Right lobe of liver (tissue), 6 donors: ENCODE measurements around the gene OSBPL5. TPM values are rescaled to one million over a fixed set of nuclear protein-coding genes. Genes with fewer than 3 reads are reported as not detected.

Source experiments
- ATAC-seq, 4 donors: fragments of 200-7000 bp; cut with Tn5 transposase; one replicate each; pipeline ENCODE4 v1.9.1; 2020; ENCODE audit warnings: mild to moderate bottlenecking in 4 of 4, moderate library complexity in 4 of 4
- DNase-seq, 3 donors: peaks; one replicate each; pipeline ENCODE4 v3.0.0-alpha.2; 2020
- H3K27ac ChIP-seq, 3 donors: fragments of 200-600 bp; one replicate each; pipeline ENCODE4 v1.8.0; 2022
- H3K27me3 ChIP-seq, 2 donors: fragments of 200-600 bp; one replicate each; pipeline ENCODE4 v1.8.0; 2022
- H3K36me3 ChIP-seq, 4 donors: fragments of 200-600 bp; sonication (generic) in 1 of 4; one replicate each; pipeline versions ENCODE4 v1.5.1 to v1.8.0; 2017 to 2022; ENCODE audit warnings: control low read depth in 1 of 4
- H3K4me1 ChIP-seq, 4 donors: fragments of 200-600 bp; sonication (generic) in 1 of 4; one replicate each; pipeline versions ENCODE4 v1.5.1 to v1.8.0; 2017 to 2022; ENCODE audit warnings: control low read depth in 1 of 4
- H3K4me3 ChIP-seq, 3 donors: fragments of 200-600 bp; one replicate each; pipeline ENCODE4 v1.8.0; 2022
- H3K9me3 ChIP-seq, 4 donors: fragments of 200-600 bp; sonication (generic) in 1 of 4; one replicate each; pipeline versions ENCODE4 v1.5.1 to v1.8.0; 2017 to 2022; ENCODE audit warnings: control low read depth in 1 of 4
- CTCF ChIP-seq, 4 donors: fragments of 200-600 bp in 3 of 4; fragments of 450-650 bp in 1 of 4; IDR thresholded peaks; one replicate each; pipeline versions ENCODE4 v1.5.1 to v1.8.0; 2016 to 2022; ENCODE audit warnings: antibody characterized with exemption in 4 of 4, mild to moderate bottlenecking in 2 of 4
- POLR2A ChIP-seq: fragments of 450-650 bp; IDR thresholded peaks from one replicate; pipeline ENCODE4 v1.6.1; 2017; ENCODE audit warnings: antibody characterized with exemption, mild to moderate bottlenecking
- WGBS: methylation state at CpG from one replicate; pipeline ENCODE4 v1.1.6; 2018; ENCODE audit warnings: low coverage, low lambda C conversion rate; ENCODE audit not compliant: insufficient coverage; ENCODE audit errors: missing lambda C conversion rate; 5-methylcytosine and 5-hydroxymethylcytosine counted together
- intact Hi-C, 2 donors: fragments of 100-400 bp; cut with DNase I; formaldehyde crosslinking; loops; one replicate each; pipeline versions ENCODE4 v1.11.2 to v1.14.1; 2022
- total RNA-seq, 6 experiments: library from RNA; depleted of rRNA in 2 of 6; stranded (reverse); fragments of >200 nt in 2 of 6; fragmentation: NEBNext Ultra II Directional in 3 of 6; extraction: Animal tissue kit (Norgen Biotek cat#: 25700) in 3 of 6; gene quantifications; one replicate each; pipeline versions ENCODE4 v1.1.0 to v1.2.4, GENCODE V29; 2016 to 2023
- donor health status: DM: no; HTN: yes; CAD: no.
- donor health status: DM: no; HTN: no; CAD: no.
- donor health status: DM: no; HTN: no; CAD: no.
- donor health status: DM: no; HTN: yes; CAD: no.
- donor health status: DM: no; HTN: yes; CAD: no.

Gene OSBPL5
- total RNA-seq, 6 experiments from 2014 or later: 2.2 to 6.3 (median 3.4) TPM

GRCh38 chr11:3155691-3156258, 9.3 kb downstream of the OSBPL5 start:
- peak in 2 of 3 donors; percentile 12 to 33 for DNase-seq
- TF ChIP-seq CTCF (IDR thresholded peaks at IDR 0.05): no peak
- TF ChIP-seq POLR2A: no peak

GRCh38 chr11:3155216-3155615, 9.9 kb downstream of the OSBPL5 start:
- Histone ChIP-seq H3K36me3 (no peaks in the 10 kb centered on the region), H3K4me1 (no peaks in the 10 kb centered on the region), H3K4me3 (no peak overlapping the region), H3K9me3 (no peaks in the 10 kb centered on the region), H3K27ac (no peak overlapping the region), H3K27me3 (no peaks in the 10 kb centered on the region)
- WGBS: no CpG with 5 or more reads among the region's 3 CpGs
- ATAC-seq (no peak), DNase-seq (peak in 2 of 3 donors; percentile 13 to 22)
- TF ChIP-seq POLR2A (no peak), CTCF (IDR thresholded peaks at IDR 0.05) (no peak)
- intact Hi-C loops: no loop called here

More at GRCh38 chr11:3155691-3156258, 9.3 kb downstream of the OSBPL5 start:
- H3K4me1 ChIP-seq: no peaks in the 10 kb centered on the region
- H3K27me3 ChIP-seq: no peaks in the 10 kb centered on the region
- H3K36me3 ChIP-seq: no peaks in the 10 kb centered on the region
- ATAC-seq: no peak
- intact Hi-C loops: no loop called here
- no peaks in the 10 kb centered on the region for H3K9me3 ChIP-seq
- no peak overlapping the region for H3K4me3 ChIP-seq
- no peak overlapping the region for H3K27ac ChIP-seq
- whole genome bisulfite sequencing: 84% methylated on average over 14 of the region's 16 CpGs

GRCh38 chr11:3154001-3154599, 11.0 kb downstream of the OSBPL5 start:
- H3K27me3 ChIP-seq: no peaks in the 10 kb centered on the region
- H3K4me1 ChIP-seq: no peaks in the 10 kb centered on the region
- DNase-seq: peak in 1 of 3 donors; percentile 58
- no peak overlapping the region for H3K4me3 ChIP-seq
- H3K27ac ChIP-seq: peak overlapping the region in 1 of 3 donors; percentile 8
- 73% methylated on average over 3 of the region's 24 CpGs for WGBS
- no peaks in the 10 kb centered on the region for H3K9me3 ChIP-seq
- H3K36me3 ChIP-seq: no peaks in the 10 kb centered on the region
- peak in 1 of 4 donors; percentile 5 for ATAC-seq
- intact Hi-C loops: no loop called here
- TF ChIP-seq CTCF (IDR thresholded peaks at IDR 0.05): no peak
- no peak for TF ChIP-seq POLR2A

- no peaks in the 10 kb centered on the region for H3K27me3 ChIP-seq
- H3K4me1 ChIP-seq: no peaks in the 10 kb centered on the region
- H3K4me3 ChIP-seq: no peak overlapping the region
- no peaks in the 10 kb centered on the region for H3K36me3 ChIP-seq
- H3K9me3 ChIP-seq: no peaks in the 10 kb centered on the region
- DNase-seq: peak in 1 of 3 donors; percentile 36
- ATAC-seq: peak in 2 of 4 donors; percentile 23 to 35
- no peak for TF ChIP-seq CTCF (IDR thresholded peaks at IDR 0.05)
- TF ChIP-seq POLR2A: no peak
- H3K27ac ChIP-seq: peak overlapping the region in 1 of 3 donors; percentile 8
- 26% methylated on average over 5 of the region's 14 CpGs for WGBS
- intact Hi-C loops: no loop called here
These were observed 11.7 kb downstream of the OSBPL5 start for GRCh38 chr11:3153291-3153861.
